HG02870 (cell line): ENCODE measurements around the gene COMMD8.
"Not testable (repeated sequence)": the region's sequence is repeated elsewhere in the genome, so short reads cannot be mapped to it uniquely, and the experiment has no call there.

ENCODE experiments used
- ATAC-seq: cut with Tn5 transposase; IDR thresholded peaks from one replicate; pipeline ENCODE4 v1.9.1; 2021; ENCODE audit warnings: mild to moderate bottlenecking, moderate library complexity; ENCODE audit not compliant: unreplicated experiment

COMMD8 gene

DNA sequence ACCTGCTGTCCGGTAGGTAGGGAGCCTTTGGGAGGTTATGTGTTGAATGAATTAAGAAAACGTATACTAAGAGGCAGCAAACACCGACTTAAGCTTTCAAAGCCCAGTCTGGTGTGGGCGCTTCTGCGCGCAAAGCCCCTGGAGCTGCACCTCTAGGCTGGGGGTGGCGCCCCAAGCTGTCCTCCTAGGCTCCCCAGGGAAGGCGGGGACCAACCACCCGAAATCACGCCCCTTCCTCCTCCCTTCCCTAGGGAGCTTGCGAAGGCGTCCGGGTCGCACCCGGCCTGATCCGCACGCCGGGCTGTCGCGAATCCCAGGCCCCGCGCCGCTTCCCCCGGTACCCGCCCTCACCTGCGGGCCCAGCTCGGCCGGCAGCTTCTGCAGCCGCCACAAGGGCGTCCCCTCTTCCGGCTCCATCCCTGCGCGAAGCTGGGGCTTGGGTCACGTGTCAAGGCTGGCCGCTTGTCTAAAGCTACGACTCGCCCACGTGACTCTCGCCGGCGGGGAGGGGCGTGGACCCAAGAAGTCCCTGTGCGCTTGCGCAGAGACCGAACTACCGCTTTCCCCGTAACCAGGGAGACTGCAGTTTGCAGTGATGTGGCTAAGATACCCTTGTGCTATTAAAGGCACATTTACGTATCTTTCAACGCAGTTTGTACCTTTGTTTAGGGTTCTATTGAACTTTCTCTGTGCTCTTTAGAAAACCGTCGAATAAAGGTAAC, at the start of gene COMMD8:
TSS of gene COMMD8 (minus strand) at position 468 of the 722 bp plus-strand sequence. CDS start at position 417, 51 bp downstream.
- ATAC-seq = peak; percentile 87

- ATAC-seq = peak; percentile 99
These were observed 47.1 kb upstream of the COMMD8 start for GRCh38 chr4:47510506-47511143.

DNA sequence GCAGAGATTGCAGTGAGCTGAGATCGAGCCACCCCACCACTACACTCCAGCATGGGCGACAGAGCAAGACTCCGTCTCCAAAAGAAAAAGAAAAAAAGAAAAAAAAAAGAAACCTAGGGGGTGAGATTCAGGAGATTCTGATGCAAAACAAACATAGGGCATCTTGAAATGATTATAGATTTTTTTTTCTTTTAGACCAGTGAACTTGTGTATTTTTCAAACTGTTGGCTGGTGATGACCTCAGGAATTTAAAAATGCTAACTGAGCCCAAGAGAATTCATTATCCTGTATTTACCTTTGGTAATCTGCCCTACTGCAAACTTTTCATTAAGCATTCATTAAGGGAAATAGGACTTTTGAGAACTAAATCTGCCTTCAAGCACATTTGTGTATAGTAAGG, 42.2 kb upstream of the COMMD8 start:
- ATAC-seq = no peak

GRCh38 chr4:47505147-47505546, 41.6 kb upstream of the COMMD8 start:
- ATAC-seq = no peak

DNA sequence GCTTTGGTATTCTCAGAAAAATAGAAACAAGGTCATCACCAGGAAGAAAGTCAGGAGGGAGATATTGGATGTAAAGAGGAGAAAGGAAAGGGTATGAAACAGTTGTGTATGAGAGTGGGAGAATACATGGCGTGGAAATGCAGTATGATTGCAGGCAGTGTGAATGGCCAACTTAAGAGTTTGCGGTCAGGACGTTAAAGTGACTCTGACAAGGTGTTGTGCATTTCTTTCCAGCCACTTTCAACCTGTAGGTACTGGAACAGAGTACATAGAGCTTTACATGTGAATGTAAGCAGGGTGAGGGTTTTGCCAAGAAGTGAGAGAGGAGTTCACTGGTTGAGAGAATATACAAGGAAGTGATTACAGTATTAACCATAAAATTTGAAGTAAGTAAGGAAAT, 37.3 kb upstream of the COMMD8 start:
- no peak for ATAC-seq

DNA sequence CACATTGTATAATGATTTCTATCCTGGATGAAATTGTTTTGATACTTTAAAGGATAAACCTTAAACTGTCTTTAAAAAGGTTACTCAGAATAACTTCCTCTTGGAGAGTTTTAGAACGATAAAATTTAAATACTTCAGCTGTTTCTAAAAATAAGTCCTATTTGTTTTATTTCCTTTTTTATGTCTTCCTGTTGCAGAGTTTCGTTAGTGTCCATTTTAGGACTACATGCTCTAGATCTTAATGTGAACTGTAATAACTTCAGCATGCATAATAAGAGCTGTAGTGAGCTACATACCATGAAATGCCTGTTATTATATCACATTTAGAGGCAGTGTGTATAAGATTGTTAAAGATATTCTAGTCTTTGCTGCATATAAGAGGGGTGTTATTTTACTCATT, 36.2 kb upstream of the COMMD8 start:
- ATAC-seq = no peak

DNA sequence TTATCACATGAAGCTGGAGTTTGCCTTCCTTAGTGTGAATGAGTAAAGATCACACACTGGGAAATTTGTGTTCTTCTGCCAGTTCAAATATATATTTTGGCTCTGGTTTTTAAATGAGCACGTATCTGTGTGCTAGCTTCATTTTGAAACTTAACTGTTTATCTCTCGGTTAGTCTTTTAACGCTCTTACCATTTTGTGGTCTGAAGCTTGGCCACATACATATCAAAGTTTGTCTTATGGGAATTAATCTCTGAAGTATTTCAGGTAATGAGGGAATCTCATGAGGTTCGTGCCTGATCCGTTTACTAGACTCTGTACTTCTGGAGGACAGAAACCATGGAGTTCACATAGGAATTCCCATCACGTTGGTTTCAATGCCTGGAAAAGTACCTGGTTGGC, 35.4 kb upstream of the COMMD8 start:
- ATAC-seq = peak; percentile 57

- no peak for ATAC-seq
These were observed 30.6 kb upstream of the COMMD8 start for GRCh38 chr4:47494124-47494430.

GRCh38 chr4:47493238-47494123, 30.0 kb upstream of the COMMD8 start:
- ATAC-seq = peak; percentile 76

DNA sequence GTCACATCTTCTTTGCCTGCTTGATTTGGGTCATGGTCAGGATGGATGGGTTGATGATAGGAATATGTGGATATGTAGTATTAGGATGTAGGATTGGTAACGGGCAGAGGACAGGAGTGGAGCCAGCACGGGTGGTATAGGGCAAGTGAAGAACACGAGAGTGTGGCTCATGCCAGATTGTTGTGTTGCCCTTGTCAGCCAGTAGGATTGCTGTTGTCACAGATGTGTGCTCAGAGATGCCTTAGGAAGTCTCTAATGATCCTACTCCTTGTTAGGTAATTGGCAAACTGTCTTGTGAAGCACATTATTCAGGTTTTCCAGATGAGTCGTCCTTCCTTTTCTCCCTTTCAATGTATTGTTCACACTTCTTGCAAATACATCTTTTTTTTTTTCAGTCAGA, 27.0 kb upstream of the COMMD8 start:
- peak; percentile 49 for ATAC-seq

- no peak for ATAC-seq
These were observed 25.2 kb upstream of the COMMD8 start for GRCh38 chr4:47488706-47489105.

- not testable (repeated sequence) for ATAC-seq
These were observed 23.2 kb upstream of the COMMD8 start for GRCh38 chr4:47486727-47487126.

DNA sequence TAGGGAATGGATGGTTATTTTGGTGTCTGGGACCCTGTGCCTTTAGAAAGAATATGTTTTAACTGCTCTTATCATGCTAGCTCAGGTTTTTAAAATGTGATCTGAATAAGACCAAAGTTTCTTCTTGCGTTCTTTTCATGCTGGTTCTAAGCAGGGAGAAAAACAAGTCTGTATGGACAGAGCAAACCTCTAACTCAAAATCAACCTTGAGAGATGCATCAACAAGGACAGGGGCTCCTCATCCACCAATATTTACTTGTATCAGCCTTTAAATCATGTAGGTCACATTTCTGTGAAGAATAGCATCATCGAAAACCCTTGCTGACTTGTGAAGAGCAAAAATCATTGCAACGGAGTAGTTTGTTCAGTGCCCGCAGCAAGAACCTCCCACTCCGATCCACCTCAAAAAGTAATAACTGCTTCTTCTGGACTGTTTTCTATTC, 22.8 kb upstream of the COMMD8 start:
- no peak for ATAC-seq

DNA sequence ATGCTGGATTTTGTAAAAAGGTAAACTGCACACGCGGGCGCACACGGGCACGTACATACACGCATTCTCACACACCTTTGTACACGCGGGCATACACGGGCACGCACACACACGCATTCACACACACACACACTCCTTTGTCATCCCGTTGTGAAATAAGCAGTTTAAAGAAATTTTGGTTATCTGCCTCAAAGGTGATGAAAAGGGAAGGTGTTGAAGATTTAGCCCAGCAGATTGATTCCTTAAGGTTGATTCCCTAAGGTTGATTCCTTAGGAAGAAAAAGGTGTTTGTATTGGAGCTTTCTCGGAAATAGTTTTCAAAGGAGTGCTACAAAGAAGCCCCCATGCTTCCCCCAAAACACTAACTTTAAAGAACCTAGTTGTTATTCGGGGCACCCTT, 22.3 kb upstream of the COMMD8 start:
- ATAC-seq = no peak

DNA sequence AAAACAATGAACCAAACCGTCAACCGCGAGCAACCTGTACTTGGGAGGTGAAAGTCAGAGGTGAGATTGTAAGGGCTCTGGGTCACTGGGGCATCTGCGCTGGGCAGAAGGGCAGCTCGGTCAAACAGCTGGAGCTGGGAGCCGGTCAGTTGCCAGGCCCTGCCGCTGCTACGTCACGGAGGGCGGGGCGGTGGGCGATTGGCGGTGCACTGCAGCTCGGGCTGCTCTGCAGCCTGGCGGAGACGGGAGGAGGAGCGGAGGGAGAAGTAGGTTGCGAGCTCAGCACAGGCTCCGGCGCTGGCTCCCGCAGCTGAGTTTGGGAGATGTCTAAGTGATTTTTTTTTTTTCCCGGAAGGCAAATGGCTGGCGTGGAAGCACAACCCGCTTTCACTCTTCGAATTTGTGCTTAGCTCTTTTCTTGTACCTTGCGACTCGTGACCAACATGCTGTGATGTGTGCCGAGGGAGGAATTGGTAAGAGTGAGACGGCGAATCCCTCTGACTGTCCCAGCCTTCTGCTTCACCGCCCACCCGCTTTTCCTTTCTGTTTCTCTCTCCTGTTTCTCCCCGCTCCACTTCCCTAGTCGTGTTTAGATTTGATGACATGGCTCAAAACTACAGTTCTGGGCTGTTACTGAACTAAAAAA, 21.7 kb upstream of the COMMD8 start, which contains the start of gene ATP10D:
TSS of gene ATP10D (plus strand) at position 229 of the 646 bp plus-strand sequence. CDS start 27,266 bp downstream, outside the sequence.
- ATAC-seq = peak; percentile 97

DNA sequence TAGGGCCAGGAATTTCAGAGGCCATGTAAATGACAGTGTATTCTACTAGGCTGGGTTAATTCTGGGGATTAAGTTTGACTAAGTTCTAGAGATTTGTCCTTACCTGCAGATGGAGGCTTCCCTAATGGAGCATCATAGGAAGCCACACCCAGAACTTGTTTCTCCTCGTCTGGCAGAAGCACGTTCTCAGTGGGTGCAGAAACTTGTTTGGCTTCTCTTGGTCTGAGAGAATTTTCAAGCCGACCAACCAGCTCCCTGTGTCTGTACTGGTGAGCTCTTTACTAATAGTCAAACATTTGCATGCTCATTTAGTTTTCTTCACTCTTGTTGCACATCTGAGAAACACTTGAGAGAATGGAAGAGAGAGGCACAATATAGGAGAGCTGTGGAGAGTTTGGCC, 20.7 kb upstream of the COMMD8 start:
- ATAC-seq = no peak

DNA sequence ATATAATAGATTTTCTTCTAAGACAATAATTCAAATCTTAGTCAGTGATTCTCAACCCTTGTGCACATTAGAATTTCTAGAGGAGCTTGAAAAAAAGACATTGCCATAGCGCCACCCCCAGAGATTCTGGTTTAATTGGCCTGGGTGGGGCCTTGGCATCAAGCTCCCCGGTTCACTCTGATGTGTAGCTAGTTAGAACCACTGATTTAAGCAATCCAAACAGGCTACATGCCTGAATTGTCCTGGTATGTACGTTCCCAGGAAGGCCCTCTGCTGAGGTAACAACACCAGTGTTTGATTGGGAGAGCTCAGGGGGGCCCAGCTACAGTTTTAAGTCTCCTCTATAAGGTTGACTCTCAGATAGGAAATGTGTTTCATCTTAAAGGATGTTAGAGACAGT, 20.2 kb upstream of the COMMD8 start:
- ATAC-seq = no peak

GRCh38 chr4:47482326-47482725, 18.8 kb upstream of the COMMD8 start:
- peak; percentile 27 for ATAC-seq

- ATAC-seq = no peak
These were observed 15.3 kb upstream of the COMMD8 start for GRCh38 chr4:47478804-47479203.

GRCh38 chr4:47475411-47475810, 11.9 kb upstream of the COMMD8 start:
- no peak for ATAC-seq

DNA sequence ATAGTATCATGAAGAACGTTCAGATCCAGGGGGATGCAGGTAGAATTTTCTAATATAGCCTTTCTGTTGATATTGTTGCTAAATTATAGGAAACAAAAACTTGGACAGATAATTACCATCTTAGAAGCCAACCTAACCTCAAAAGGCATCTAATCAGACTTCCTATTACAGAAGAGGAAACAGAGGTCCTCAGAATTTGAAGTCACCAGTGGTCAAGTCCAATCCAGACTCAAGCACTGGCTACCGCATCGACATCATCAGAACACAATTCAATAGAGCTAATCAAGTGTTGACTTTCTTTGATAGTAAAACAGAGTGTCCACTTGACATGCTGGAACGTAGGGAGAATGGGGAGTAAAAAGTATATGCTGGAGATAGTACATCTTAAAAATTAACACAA, 11.3 kb upstream of the COMMD8 start:
- ATAC-seq = no peak
